ENCODE data around the gene FXR2.
"Not testable (repeated sequence)": the region's sequence is repeated elsewhere in the genome, so short reads cannot be mapped to it uniquely, and the experiment has no call there.

FXR2 gene

DNA sequence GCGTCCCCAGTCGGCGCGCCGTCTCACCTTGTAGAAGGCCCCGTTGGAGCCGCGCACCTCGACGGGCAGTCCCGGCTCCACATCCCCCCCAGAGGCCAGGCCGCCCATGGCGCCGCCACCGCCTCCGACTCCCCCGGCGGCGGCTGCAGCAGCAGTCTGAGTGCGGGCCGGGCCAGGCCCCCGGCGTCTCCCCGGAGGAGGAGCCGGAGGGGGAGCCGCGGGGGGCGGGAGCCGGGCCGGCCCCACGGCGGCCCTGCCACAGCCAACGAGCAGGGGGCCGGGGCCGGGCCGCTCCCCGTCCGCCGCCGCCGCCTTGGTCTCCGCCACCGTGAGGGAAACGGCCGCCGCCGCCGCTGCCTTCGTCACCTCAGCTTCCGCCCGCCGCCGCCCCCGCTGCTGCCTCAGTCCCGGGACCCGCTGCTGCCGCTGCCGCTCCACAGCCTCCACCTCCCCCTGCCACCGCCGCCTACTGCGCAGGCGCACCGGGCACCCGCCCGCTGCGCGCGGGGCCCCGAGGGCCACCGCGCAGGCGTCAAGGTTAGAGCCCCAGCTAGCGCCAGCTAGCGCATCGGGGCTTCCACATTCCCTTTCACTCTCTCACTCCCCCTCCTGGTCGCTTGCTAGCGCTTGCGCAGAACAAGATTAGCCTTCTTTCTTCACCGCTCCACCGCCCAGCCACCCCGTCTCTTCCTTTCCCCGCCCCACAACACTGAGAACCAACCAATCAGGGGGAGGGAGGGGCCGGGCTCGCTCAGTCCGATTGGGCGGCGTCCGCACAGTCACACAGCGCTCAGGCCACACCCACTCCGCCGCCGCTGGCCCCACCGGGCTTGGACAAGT lies at the start of gene FXR2:
FXR2 (minus strand) TSS at position 473 of the 840 bp plus-strand sequence; CDS start at position 108, 365 bp downstream.
- DNase-seq: peak; percentile 98

DNA sequence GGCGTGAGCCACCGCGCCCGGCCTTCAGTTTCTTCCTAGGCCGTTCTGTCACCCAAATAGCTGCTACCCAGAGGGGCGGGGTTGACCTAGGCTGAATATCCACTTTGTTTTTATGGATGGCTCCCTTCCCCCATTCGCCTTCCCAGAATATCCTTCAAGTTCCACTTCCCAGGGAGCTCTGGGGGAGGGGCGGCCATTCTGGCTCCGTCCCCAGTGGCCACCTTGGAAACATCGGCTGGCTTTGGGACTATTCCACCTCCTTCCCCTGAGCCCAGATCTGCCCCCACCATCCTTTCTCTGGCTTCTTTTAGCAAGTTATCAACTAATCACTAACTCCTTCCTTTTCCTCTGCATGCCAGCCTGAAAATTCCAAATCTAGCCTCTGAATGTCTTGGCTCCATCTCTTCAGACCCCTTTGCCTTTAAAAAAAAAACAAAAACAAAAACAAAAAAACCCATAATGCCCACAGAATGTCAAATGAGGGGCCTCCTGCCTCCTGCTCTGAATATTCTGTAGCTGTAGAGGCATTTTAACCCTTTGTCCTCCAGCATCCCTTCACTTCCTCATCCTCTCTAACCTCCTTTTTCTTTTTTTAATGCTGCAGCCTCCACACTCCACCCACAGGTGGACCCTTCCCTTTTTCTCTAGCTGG lies 42.4 kb upstream of the FXR2 start:
- no peak for DNase-seq

DNA sequence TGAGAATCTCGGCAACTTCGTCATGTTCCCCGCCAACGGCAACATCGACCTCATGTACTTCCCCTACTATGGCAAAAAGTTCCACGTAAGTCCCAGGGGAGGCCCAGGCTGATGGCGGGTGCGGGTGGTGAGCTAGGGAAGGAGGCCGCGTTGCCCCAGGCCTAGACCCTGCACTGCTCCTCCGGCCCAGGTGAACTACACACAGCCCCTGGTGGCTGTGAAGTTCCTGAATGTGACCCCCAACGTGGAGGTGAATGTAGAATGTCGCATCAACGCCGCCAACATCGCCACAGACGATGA lies 40.8 kb upstream of the FXR2 start:
- no peak for DNase-seq

DNA sequence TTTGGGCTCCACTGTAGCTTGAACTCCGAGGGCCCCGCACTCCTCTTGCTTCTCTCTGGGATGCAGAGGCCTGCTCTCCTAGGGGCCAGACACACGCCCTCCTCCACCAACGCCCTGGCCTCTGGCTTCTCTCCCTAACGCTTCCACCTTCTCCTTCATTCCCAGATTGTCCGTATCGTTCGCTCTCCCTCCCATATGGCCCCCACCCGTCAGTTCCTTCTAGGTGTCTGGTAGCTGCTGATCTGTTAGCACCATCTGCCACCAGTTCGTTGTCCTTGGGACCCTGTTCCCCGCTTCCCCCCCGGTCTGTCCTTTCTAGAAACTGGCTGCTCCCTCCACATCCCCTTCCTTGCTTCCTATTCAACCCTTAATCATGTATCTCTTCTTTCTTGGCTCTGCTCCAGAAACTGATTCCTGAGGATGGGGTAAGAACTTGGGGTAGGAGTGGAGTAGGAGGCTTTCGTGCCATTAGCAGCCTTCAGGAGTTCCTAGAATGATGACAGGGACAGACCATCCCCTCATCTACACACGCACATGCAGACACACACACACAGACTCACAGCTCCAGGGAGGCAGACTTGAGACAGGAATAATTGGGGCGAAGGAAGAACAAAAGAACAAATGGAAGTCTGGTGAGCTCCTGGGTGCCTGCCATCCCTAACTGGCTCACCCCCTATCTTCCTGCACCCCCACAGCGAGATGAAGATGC lies 40.3 kb upstream of the FXR2 start:
- no peak for DNase-seq

DNA sequence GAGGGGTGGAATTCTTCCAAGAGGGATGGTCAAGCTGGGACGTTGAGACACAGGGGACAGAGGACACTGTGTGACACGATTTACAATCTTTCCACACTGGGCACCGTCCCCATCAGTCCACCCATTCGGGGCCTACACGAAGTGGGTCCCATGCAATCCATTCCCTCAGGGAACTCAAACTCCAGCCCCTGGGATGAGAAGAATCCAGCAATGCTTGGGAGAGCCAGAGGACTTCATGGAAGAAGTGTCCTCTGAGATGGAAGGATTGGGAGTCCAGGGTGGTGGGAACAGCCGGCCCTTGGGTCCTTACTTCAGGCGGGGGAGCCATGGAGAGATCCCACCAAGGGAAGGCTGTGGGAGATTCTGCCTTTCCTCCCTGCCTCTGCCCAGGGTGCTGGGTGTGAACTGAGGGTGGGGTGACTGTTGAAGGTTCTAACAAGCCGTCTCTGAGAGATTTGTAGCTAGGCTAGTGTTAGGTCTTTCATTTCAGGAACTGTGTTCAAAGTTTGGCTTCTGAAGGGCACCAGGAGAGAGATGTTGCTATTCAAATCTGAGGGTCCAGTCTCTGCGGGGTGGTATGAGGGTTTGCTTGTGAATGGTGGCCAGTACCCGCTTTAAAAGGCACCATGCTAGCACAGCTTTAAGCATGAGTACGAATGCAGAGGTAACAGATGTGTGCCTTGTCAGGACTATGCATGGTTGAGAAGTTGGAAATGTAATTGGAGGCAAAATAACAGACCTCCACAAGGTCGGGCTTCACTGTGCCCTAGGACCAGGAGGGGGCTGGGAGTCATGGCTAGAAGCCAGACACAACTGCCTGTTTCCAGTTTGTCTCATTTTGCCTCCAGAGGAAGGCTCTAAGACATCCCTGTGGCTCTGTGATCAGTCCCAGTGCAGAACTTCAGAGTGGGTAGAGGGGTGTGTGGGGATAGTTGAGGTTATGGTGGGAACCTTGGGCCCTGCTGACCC lies 38.0 kb upstream of the FXR2 start:
- DNase-seq: no peak

GRCh38 chr17:7651665-7652387 lies 37.1 kb upstream of the FXR2 start:
- DNase-seq: no peak

DNA sequence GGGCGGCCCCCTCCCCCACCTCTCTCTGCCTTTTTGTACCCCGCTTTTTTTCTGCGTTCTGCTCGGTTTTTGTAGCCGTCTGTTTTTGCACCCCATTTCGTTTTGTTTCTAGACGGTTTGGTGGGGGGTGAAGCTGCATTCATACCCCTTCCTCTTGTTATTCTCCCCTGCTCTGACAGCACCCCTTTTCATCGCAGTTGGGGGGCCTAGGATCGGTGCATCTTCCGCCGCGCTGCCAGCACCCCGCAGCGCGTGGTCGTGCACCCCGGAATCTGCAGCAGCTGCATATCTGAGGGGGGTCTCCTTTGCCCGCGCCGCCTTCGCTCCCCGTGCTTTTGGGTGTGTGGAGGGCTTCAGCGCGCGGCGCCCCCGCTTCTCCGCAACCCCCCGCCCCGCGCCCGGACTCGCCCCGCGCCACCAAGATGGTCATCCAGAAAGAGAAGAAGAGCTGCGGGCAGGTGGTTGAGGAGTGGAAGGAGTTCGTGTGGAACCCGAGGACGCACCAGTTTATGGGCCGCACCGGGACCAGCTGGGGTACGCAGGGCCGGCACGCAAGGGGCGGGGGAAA lies 36.5 kb upstream of the FXR2 start:
- DNase-seq: no peak

DNA sequence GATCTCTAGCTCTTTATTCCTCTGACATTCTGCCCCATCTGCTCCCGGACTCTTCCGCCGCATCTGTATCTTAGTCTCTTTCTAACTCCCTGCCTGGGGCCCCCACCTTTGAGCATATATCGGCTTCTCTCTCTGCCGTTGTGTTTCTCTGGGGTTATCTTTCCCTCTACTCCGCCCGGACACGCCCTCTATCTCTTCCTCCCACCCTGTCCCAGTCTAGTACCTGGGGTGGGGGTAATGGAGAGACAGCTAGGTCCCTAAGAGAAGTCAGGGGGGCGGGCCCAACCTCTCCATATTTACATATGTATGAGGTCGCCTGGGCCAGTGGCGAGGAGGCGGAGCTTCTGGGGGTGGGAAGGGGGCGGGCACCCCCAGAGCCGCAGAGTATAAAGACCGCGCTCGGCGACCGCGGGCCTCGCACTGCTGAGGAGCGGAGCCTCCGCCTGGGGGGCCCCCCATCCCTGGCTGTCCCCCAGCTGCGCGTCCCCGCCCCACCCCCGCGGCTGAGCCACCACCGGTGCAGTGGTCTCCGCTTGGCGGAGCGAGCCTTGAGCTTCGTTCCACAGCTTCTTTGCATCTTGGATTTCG lies 35.9 kb upstream of the FXR2 start, which contains the start of gene ATP1B2:
ATP1B2 (plus strand) TSS at position 418 of the 588 bp plus-strand sequence. CDS start 593 bp downstream, outside the sequence.
- peak; percentile 73 for DNase-seq

DNA sequence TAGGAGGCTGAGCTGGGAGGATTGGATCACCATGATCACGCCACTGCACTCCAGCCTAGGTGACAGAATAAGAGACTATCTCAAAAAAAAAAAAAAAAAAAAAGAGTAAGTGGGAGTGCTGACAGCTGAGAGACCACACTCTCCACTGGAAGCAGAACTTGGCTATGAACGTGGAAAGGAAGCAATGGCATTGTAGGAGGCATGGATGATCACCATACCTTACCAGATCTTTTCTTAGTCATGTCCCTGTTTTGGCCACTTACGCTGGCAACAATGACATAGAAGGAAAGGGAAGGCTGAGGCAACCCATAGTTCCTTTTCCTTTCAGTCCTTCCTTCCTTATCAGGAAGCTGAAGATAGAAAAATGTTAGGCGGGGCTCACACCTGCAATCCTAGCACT lies 32.3 kb upstream of the FXR2 start:
- no peak for DNase-seq

GRCh38 chr17:7646457-7646856 lies 31.8 kb upstream of the FXR2 start:
- DNase-seq: no peak

- DNase-seq: no peak
Observed at GRCh38 chr17:7644775-7645174, 30.1 kb upstream of the FXR2 start.

DNA sequence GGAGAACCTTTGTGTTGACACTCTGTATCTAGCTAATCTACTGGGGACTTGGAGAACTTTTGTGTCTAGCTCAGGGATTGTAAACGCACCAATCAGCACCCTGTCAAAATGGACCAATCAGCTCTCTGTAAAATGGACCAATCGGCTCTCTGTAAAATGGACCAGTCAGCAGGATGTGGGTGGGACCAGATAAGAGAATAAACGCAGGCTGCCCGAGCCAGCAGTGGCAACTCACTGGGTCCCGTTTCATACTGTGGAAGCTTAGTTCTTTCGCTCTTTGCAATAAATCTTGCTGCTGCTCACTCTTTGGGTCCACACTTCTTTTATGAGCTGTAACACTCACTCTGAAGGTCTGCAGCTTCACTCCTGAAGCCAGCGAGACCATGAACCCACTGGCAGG lies 26.9 kb upstream of the FXR2 start:
- not testable (repeated sequence) for DNase-seq

DNA sequence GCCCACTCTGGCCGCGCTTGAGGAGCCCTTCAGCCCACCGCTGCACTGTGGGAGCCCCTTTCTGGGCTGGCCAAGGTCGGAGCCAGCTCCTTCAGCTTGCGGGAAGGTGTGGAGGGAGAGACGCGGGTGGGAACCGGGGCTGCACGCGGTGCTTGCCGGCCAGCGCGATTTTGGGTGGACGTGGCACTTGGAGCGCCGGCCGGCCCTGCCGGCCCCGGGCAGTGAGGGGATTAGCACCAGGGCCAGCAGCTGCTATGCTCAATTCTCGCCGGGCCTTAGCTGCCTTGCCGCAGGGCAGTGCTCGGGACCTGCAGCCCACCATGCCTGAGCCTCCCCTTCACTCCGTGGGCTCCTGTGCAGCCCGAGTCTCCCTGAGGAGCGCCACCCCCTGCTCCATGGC lies 26.1 kb upstream of the FXR2 start:
- no peak for DNase-seq

- DNase-seq: no peak
Observed at GRCh38 chr17:7636163-7636562, 21.5 kb upstream of the FXR2 start.

GRCh38 chr17:7634384-7634783 lies 19.7 kb upstream of the FXR2 start:
- DNase-seq: peak; percentile 1

- no peak for DNase-seq
Observed at GRCh38 chr17:7633093-7633492, 18.4 kb upstream of the FXR2 start.

GRCh38 chr17:7632492-7632894 lies 17.8 kb upstream of the FXR2 start:
- DNase-seq: no peak

DNA sequence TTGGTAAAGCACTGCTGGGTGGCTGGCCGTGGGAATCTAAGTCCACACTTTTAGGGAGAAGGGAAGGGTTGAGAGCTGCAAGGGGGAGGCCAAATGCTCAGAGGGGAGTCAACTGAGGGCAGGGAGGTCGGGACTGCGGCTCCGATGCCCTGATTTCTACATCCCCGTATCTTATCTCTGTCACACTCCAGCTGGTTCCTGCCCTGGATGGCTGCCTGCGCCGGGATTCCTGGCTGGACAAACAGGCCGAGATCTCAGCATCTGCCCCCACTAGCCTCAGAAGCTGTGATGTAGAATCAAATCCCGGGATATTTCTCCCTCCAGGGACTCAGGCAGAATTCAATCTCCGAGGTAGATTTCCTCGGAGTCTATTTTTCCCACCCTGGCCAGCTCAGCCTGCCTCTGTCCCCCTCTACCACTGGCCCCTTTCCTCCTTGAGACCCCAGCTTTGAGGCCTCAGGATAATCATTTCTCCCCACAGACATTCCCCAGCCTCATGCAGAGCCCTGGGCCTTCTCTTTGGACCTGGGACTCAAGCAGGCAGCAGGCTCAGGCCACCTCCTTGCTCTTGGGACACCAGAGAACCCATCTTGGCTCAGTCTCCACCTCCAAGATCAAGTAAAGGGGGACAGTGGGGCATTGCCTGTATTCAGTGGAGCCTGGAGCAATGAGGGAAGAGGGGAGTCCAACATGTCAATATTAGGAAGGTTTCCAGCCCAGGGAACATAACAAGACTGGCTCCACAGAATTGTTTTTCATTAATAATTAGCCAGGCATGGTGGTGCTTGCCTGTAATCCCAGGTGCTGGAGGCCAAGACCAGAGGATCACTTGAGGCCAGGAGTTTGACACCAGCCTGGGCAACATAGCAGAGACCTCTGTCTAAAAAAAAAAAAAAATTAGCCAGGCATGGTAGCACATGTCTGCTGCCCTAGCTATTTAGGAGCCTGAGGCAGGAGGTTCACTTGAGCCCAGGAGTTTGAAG lies 17.0 kb upstream of the FXR2 start:
- no peak for DNase-seq

GRCh38 chr17:7629939-7630571 lies 15.4 kb upstream of the FXR2 start, which contains the start of gene SHBG:
Gene SHBG (plus strand): TSS chr17:7630135. CDS start chr17:7630173, 38 bp downstream.
- DNase-seq: no peak

Measured in NCI-H345 (cell line).